Measurements from ENCODE around the gene MARK2.

The MARK2 gene

DNA sequence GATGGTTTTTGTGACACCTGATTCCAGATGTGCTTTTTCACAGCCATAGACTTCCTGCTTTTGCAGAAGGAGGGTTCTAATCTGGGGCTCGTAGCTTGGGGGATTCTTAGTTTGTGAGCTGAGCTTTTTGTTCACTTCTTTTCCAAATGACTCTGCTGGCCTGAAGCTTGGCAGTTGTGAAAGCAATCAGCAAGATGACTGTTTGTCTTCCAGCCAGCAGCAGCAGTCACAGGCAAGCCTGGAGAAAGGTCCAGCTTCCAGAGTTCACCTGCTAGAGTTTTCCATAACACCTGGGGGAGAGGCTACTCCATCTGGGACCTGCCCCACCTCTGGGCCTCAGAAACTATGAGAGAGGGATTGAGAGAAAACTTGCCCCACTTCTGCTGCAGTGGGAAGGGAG, 4.1 kb downstream of the MARK2 start:
- no peak overlapping the region for H3K4me3 ChIP-seq (ENCODE audit: low read depth, low read length)
- TF ChIP-seq, protein P1, sequence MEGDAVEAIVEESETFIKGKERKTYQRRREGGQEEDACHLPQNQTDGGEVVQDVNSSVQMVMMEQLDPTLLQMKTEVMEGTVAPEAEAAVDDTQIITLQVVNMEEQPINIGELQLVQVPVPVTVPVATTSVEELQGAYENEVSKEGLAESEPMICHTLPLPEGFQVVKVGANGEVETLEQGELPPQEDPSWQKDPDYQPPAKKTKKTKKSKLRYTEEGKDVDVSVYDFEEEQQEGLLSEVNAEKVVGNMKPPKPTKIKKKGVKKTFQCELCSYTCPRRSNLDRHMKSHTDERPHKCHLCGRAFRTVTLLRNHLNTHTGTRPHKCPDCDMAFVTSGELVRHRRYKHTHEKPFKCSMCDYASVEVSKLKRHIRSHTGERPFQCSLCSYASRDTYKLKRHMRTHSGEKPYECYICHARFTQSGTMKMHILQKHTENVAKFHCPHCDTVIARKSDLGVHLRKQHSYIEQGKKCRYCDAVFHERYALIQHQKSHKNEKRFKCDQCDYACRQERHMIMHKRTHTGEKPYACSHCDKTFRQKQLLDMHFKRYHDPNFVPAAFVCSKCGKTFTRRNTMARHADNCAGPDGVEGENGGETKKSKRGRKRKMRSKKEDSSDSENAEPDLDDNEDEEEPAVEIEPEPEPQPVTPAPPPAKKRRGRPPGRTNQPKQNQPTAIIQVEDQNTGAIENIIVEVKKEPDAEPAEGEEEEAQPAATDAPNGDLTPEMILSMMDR (IDR thresholded peaks at IDR 0.05; ENCODE audit: insufficient read depth, low read depth, low read length, missing control alignments), result no peak
- DNase-seq (ENCODE audit: low read depth), result no peak

DNA sequence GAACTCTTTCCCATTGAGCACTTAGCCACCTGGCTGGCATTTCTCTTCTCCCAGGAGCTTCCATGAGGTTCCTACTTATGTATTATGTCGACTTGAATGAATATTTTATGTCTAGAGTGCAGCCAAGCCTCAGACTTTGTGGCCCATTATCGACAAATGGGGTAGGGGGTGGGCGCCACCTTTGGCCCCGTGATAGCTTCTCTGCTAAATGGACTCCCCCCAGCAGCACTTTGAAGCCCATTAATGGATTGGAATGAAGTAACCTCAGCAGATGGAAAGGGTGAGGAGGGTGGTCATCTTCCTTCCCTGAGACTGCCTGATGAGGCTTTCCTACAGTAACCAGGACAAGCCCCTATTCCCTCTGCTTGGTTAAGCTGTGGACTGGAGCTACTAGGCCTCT, 5.9 kb downstream of the MARK2 start:
- no peak for DNase-seq (ENCODE audit: low read depth)
- no peak overlapping the region for H3K4me3 ChIP-seq (ENCODE audit: low read depth, low read length)
- TF ChIP-seq, protein P1 (IDR thresholded peaks at IDR 0.05; ENCODE audit: insufficient read depth, low read depth, low read length, missing control alignments), result no peak

DNA sequence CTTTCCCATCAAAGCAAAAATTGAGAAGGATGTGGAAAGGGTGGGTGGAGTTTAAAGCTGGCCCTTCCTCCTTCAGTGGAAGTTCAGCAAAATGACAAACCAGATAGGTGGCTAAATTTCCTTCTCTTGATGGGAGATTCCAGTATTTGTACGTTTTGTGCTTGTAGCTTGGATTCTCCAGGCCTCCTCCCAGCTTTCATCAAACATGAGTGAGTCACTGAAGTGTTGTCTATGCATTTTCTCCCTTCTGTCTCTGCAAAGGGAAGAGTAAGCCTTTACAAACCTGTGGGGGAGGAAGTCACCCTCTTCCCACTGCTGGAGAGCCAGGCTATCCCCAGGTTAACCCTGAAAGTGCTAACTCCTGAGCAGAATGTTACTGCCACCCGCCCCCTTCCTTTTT, 6.4 kb downstream of the MARK2 start:
- TF ChIP-seq, protein P1 (IDR thresholded peaks at IDR 0.05; ENCODE audit: insufficient read depth, low read depth, low read length, missing control alignments), result no peak
- no peak for DNase-seq (ENCODE audit: low read depth)
- H3K4me3 ChIP-seq (ENCODE audit: low read depth, low read length), result no peak overlapping the region

DNA sequence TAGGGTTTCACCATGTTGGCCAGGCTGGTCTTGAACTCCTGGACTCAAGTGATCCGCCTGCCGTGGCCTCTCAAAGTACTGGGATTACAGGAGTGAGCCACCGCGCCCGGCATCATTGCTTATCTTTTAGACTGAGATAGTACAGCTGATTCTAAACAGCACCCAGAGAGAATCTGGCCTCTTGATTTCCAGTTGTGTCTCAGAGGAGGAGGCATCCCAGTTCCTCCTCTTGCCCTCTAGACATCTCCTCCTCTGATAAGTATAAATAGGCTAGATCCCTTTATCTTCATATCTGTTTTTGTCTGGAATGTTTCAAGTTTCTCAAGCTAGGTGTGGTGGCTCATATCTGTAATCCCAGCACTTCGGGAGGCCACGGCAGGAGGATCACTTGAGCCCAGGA, 7.0 kb downstream of the MARK2 start:
- TF ChIP-seq, protein P1 (IDR thresholded peaks at IDR 0.05; ENCODE audit: insufficient read depth, low read depth, low read length, missing control alignments), result no peak
- DNase-seq (ENCODE audit: low read depth), result no peak
- no peak overlapping the region for H3K4me3 ChIP-seq (ENCODE audit: low read depth, low read length)

DNA sequence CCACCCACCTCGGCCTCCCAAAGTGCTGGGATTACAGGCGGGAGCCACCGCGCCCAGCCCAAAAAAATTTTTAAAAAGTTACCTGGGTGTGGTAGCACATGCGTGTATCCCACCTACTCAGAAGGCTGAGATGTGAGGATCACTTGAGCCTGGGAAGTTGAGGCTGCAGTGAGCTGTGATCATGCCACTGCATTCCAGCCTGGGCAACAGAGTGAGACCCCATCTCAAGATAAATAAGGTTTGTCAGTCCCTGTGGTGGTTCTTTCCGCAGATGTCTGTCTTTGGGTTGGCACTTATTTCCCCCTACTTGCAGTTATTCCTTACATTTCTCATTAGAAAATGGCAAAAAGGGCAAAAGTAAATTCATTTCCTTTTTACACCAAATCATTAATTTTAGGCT, 8.0 kb downstream of the MARK2 start:
- TF ChIP-seq, protein P1 (IDR thresholded peaks at IDR 0.05; ENCODE audit: insufficient read depth, low read depth, low read length, missing control alignments), result no peak
- H3K4me3 ChIP-seq (ENCODE audit: low read depth, low read length), result no peak overlapping the region
- no peak for DNase-seq (ENCODE audit: low read depth)

DNA sequence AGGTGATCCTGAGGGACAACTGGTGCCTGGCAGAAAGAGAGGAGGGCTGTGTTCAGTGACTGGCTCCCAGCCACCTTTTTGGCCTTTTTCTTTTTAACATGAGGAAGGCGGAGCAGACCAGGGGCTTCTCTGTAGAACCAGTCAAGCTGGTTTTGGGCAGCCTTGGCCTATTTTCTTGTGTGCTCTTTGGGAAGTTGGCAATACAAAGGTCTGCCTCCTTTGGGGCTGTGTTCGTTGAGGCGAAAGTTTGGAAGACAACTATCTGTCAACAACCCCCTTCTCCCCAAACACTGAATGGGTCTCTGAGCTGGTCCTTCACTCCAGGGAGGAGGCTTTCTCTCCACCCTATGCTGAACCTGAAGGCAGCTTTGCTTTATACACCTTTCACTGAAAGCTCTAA, 8.5 kb downstream of the MARK2 start:
- no peak for DNase-seq (ENCODE audit: low read depth)
- TF ChIP-seq, protein P1 (IDR thresholded peaks at IDR 0.05; ENCODE audit: insufficient read depth, low read depth, low read length, missing control alignments), result no peak

DNA sequence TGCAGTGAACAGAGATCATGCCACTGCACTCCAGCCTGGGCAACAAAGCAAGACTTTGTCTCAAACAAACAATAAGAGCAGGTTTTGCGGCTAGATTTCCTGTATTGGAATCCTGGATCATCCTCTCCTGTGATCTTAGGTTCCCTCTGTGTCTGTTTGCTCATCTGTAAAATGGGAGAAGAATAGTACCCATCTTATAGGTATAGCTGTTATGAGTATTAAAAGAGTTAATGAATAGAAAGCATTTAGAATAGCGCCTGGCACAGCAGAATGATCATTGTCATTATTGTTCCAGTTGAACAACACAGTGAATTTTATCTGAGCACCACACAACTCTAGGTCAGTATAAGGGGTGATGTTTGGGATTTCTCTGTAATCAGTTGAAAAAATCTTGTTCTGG, 10.8 kb downstream of the MARK2 start:
- no peak for DNase-seq (ENCODE audit: low read depth)
- no peak overlapping the region for H3K4me3 ChIP-seq (ENCODE audit: low read depth, low read length)
- TF ChIP-seq, protein P1 (IDR thresholded peaks at IDR 0.05; ENCODE audit: insufficient read depth, low read depth, low read length, missing control alignments), result no peak

More for the DNA sequence above, 8.5 kb downstream of the MARK2 start:
- no peak overlapping the region for H3K4me3 ChIP-seq (ENCODE audit: low read depth, low read length)

Data from GM12865 (cell line).